Right lobe of liver (tissue), 6 donors: Measurements from ENCODE around the gene LPAR2. TPM values are rescaled to one million over a fixed set of nuclear protein-coding genes. Genes with fewer than 3 reads are reported as not detected.
"Not testable (repeated sequence)": the region's sequence is repeated elsewhere in the genome, so short reads cannot be mapped to it uniquely, and the experiment has no call there.

ENCODE experiments used
- ATAC-seq, 4 donors: fragments of 200-7000 bp; cut with Tn5 transposase; one replicate each; pipeline ENCODE4 v1.9.1; 2020; ENCODE audit warnings: mild to moderate bottlenecking in 4 of 4, moderate library complexity in 4 of 4
- DNase-seq, 3 donors: peaks; one replicate each; pipeline ENCODE4 v3.0.0-alpha.2; 2020
- H3K27ac ChIP-seq, 3 donors: fragments of 200-600 bp; one replicate each; pipeline ENCODE4 v1.8.0; 2022
- H3K27me3 ChIP-seq, 2 donors: fragments of 200-600 bp; one replicate each; pipeline ENCODE4 v1.8.0; 2022
- H3K36me3 ChIP-seq, 4 donors: fragments of 200-600 bp; sonication (generic) in 1 of 4; one replicate each; pipeline versions ENCODE4 v1.5.1 to v1.8.0; 2017 to 2022; ENCODE audit warnings: control low read depth in 1 of 4
- H3K4me1 ChIP-seq, 4 donors: fragments of 200-600 bp; sonication (generic) in 1 of 4; one replicate each; pipeline versions ENCODE4 v1.5.1 to v1.8.0; 2017 to 2022; ENCODE audit warnings: control low read depth in 1 of 4
- H3K4me3 ChIP-seq, 3 donors: fragments of 200-600 bp; one replicate each; pipeline ENCODE4 v1.8.0; 2022
- H3K9me3 ChIP-seq, 4 donors: fragments of 200-600 bp; sonication (generic) in 1 of 4; one replicate each; pipeline versions ENCODE4 v1.5.1 to v1.8.0; 2017 to 2022; ENCODE audit warnings: control low read depth in 1 of 4
- CTCF ChIP-seq, 4 donors: fragments of 200-600 bp in 3 of 4; fragments of 450-650 bp in 1 of 4; IDR thresholded peaks; one replicate each; pipeline versions ENCODE4 v1.5.1 to v1.8.0; 2016 to 2022; ENCODE audit warnings: antibody characterized with exemption in 4 of 4, mild to moderate bottlenecking in 2 of 4
- POLR2A ChIP-seq: fragments of 450-650 bp; IDR thresholded peaks from one replicate; pipeline ENCODE4 v1.6.1; 2017; ENCODE audit warnings: antibody characterized with exemption, mild to moderate bottlenecking
- WGBS: methylation state at CpG from one replicate; pipeline ENCODE4 v1.1.6; 2018; ENCODE audit warnings: low coverage, low lambda C conversion rate; ENCODE audit not compliant: insufficient coverage; ENCODE audit errors: missing lambda C conversion rate; 5-methylcytosine and 5-hydroxymethylcytosine counted together
- intact Hi-C, 2 donors: fragments of 100-400 bp; cut with DNase I; formaldehyde crosslinking; loops; one replicate each; pipeline versions ENCODE4 v1.11.2 to v1.14.1; 2022
- total RNA-seq, 6 experiments: library from RNA; depleted of rRNA in 2 of 6; stranded (reverse); fragments of >200 nt in 2 of 6; fragmentation: NEBNext Ultra II Directional in 3 of 6; extraction: Animal tissue kit (Norgen Biotek cat#: 25700) in 3 of 6; gene quantifications; one replicate each; pipeline versions ENCODE4 v1.1.0 to v1.2.4, GENCODE V29; 2016 to 2023
- donor health status: DM: no; HTN: yes; CAD: no.
- donor health status: DM: no; HTN: no; CAD: no.
- donor health status: DM: no; HTN: no; CAD: no.
- donor health status: DM: no; HTN: yes; CAD: no.
- donor health status: DM: no; HTN: yes; CAD: no.

LPAR2 gene
- total RNA-seq, 6 experiments from 2014 or later, result 1.7 to 2.7 (median 2.2) TPM

- Histone ChIP-seq H3K36me3 (peaks cover 0 to 1% (median 0%) of the 10 kb centered on the region in 4 donors), H3K9me3 (no peaks in the 10 kb centered on the region), H3K27me3 (no peaks in the 10 kb centered on the region), H3K27ac (no peak overlapping the region), H3K4me3 (no peak overlapping the region), H3K4me1 (no peaks in the 10 kb centered on the region)
- TF ChIP-seq CTCF (IDR thresholded peaks at IDR 0.05) (no peak), POLR2A (no peak)
- intact Hi-C loops, result no loop called here
- ATAC-seq, result no peak
- DNase-seq, result no peak
- 68% methylated on average over 7 of the region's 10 CpGs for WGBS
These were observed 42.1 kb upstream of the LPAR2 start for GRCh38 chr19:19670070-19670551.

GRCh38 chr19:19668230-19669012 lies 40.4 kb upstream of the LPAR2 start, which contains the start of gene ZNF101:
Gene ZNF101 (plus strand): TSS chr19:19668839. CDS start chr19:19668964, 125 bp downstream.
- intact Hi-C loops, result no loop called here
- Histone ChIP-seq H3K27me3 (no peaks in the 10 kb centered on the region), H3K36me3 (peaks cover 0 to 1% (median 0%) of the 10 kb centered on the region in 4 donors), H3K4me1 (no peaks in the 10 kb centered on the region), H3K27ac (peak within 1 kb of the TSS; percentile 50 to 71 (median 67)), H3K9me3 (no peaks in the 10 kb centered on the region), H3K4me3 (peak within 1 kb of the TSS; percentile 71 to 89 (median 73))
- WGBS, result 14% methylated on average over 8 of the region's 36 CpGs
- no peak for TF ChIP-seq CTCF (IDR thresholded peaks at IDR 0.05)
- TF ChIP-seq POLR2A, result peak; percentile 52
- peak; percentile 83 to 85 (median 84) for ATAC-seq
- peak; percentile 94 to 95 (median 95) for DNase-seq

DNA sequence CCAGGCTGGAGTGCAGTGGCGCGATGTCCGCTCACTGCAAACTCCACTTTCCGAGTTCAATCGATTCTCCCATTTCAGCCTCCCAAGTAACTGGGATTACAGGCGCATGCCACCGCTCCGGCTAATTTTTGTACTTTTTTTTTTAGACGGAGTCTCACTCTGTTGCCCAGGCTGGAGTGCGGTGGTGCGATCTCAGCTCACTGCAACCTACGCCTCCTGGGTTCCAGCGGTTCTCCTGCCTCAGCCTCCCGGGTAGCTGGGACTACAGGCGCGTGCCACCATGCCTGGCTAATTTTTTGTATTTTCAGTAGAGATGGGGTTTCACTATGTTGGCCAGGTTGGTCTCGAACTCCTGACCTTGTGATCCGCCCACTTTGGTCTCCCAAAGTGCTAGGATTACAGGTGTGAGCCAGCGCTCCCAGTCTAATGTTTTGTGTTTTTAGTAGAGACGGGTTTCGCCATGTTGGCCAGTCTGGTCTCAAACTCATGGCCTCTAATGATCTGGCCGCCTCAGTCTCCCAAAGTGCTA lies 37.5 kb upstream of the LPAR2 start:
- H3K27me3 ChIP-seq, ATAC-seq, DNase-seq, H3K36me3 ChIP-seq, H3K27ac ChIP-seq, H3K4me3 ChIP-seq, intact Hi-C loops, H3K9me3 ChIP-seq: not testable (repeated sequence)
- 92% methylated on average over 17 of the region's 22 CpGs for WGBS
- H3K4me1 ChIP-seq, result peaks cover 0 to 10% (median 0%) of the 10 kb centered on the region in 4 donors

GRCh38 chr19:19663256-19664120 lies 35.5 kb upstream of the LPAR2 start, which contains the start of gene ATP13A1:
Gene ATP13A1 (minus strand): TSS chr19:19663676. CDS start chr19:19663666, 10 bp downstream.
- H3K4me1 ChIP-seq, result peaks cover 0 to 10% (median 0%) of the 10 kb centered on the region in 4 donors
- peak within 1 kb of the TSS; percentile 91 to 96 (median 91) for H3K4me3 ChIP-seq
- DNase-seq (peak; percentile 97 to 98 (median 98)), ATAC-seq (peak; percentile 92 to 97 (median 92))
- intact Hi-C loops, result no loop called here
- H3K27ac ChIP-seq, result peak within 1 kb of the TSS; percentile 90 to 96 (median 95)
- peak; percentile 77 for TF ChIP-seq POLR2A
- peak in 2 of 4 donors; percentile 5 to 27 for TF ChIP-seq CTCF (IDR thresholded peaks at IDR 0.05)
- peaks cover 0 to 11% (median 7%) of the 10 kb centered on the region in 4 donors for H3K36me3 ChIP-seq
- H3K9me3 ChIP-seq, result no peaks in the 10 kb centered on the region
- WGBS, result 0% methylated on average over 14 of the region's 85 CpGs
- H3K27me3 ChIP-seq, result no peaks in the 10 kb centered on the region
